SK-N-SH (cell line): Measurements from ENCODE around the gene IQCK. TPM values are rescaled to one million over a fixed set of nuclear protein-coding genes. Genes with fewer than 3 reads are reported as not detected.

Experiments used
- CTCF ChIA-PET: fragments of 300-600, 350-600 bp; formaldehyde crosslinking; extraction: SDS; loops from one replicate; lab custom pipeline; 2021; lab: Yijun Ruan, JAX
- POLR2A ChIA-PET: fragments of 350-600 bp; sonication (Branson Sonifier 250); formaldehyde crosslinking; extraction: SDS; loops from one replicate; lab custom pipeline; 2020; ENCODE audit warnings: antibody characterized with exemption, inconsistent platforms; lab: Yijun Ruan, JAX
- DNase-seq: peaks from one replicate; pipeline ENCODE4 v3.0.0; 2012
- H2AFZ ChIP-seq: fragments of 200-600 bp; sonication (generic); 2 replicates; pipeline ENCODE4 v1.8.1; 2016; ENCODE audit warnings: antibody characterized with exemption, mild to moderate bottlenecking, low read depth
- H3F3A ChIP-seq: fragments of 200-600 bp; sonication (generic); replicated peaks from 2 replicates; pipeline ENCODE3; 2016; ENCODE audit warnings: antibody characterized with exemption, mild to moderate bottlenecking; ENCODE audit not compliant: insufficient read depth
- H3K27ac ChIP-seq, 2 experiments: fragments of 200-500 bp in 1 of 2; fragments of 200-600 bp in 1 of 2; sonication (Bioruptor generic) in 1 of 2; sonication (generic), shearing (Covaris generic) in 1 of 2; 2 replicates each; pipeline versions ENCODE4 v1.5.1 to v1.6.1; 2014 to 2016; ENCODE audit warnings: low read depth in 2 of 2, inconsistent platforms in 1 of 2, low read length in 1 of 2, mild to moderate bottlenecking in 1 of 2, mixed read lengths in 1 of 2
- H3K27me3 ChIP-seq: fragments of 200-600 bp; sonication (generic), shearing (Covaris generic); 2 replicates; pipeline ENCODE4 v1.6.1; 2016; ENCODE audit warnings: mixed run types; ENCODE audit not compliant: insufficient read depth
- H3K36me3 ChIP-seq, 2 experiments: fragments of 200-500 bp in 1 of 2; fragments of 200-600 bp in 1 of 2; sonication (Bioruptor generic) in 1 of 2; sonication (generic) in 1 of 2; replicated peaks in 1 of 2; 2 replicates each; pipeline versions ENCODE3 to v1.5.1; 2014 to 2016; ENCODE audit warnings: low read length in 1 of 2, mild to moderate bottlenecking in 1 of 2; ENCODE audit not compliant: insufficient read depth in 2 of 2, control insufficient read depth in 1 of 2
- H3K4me1 ChIP-seq, 2 experiments: fragments of 200-500 bp in 1 of 2; fragments of 200-600 bp in 1 of 2; sonication (Bioruptor generic) in 1 of 2; sonication (generic), shearing (Covaris generic) in 1 of 2; 2 replicates each; pipeline versions ENCODE4 v1.5.1 to v1.6.1; 2014 to 2016; ENCODE audit warnings: low read depth in 1 of 2, low read length in 1 of 2, mixed run types in 1 of 2; ENCODE audit not compliant: insufficient read depth in 2 of 2, control insufficient read depth in 1 of 2
- H3K4me2 ChIP-seq: fragments of 200-600 bp; sonication (generic), shearing (Covaris generic); 2 replicates; pipeline ENCODE4 v1.6.1; 2017; ENCODE audit warnings: mixed run types
- H3K4me3 ChIP-seq, 2 experiments: fragments of 200-500 bp in 1 of 2; fragments of 200-600 bp in 1 of 2; sonication (Bioruptor generic) in 1 of 2; sonication (generic), shearing (Covaris generic) in 1 of 2; 2 replicates each; pipeline versions ENCODE4 v1.5.1 to v1.8.1; 2014 to 2016; ENCODE audit warnings: low read depth in 2 of 2, inconsistent platforms in 1 of 2, low read length in 1 of 2, mild to moderate bottlenecking in 1 of 2, mixed read lengths in 1 of 2, moderate library complexity in 1 of 2
- H3K79me2 ChIP-seq: fragments of 200-600 bp; sonication (generic); 2 replicates; pipeline ENCODE4 v1.8.1; 2017; ENCODE audit warnings: mild to moderate bottlenecking; ENCODE audit not compliant: insufficient read depth
- H3K9ac ChIP-seq: fragments of 200-600 bp; sonication (generic); 2 replicates; pipeline ENCODE4 v1.6.1; 2017; ENCODE audit warnings: mixed run types
- H3K9me2 ChIP-seq: fragments of 200-600 bp; sonication (generic); 2 replicates; pipeline ENCODE4 v1.6.1; 2017; ENCODE audit warnings: mixed run types
- H3K9me3 ChIP-seq: fragments of 200-600 bp; sonication (generic); 2 replicates; pipeline ENCODE4 v1.6.1; 2017; ENCODE audit warnings: mixed run types, mild to moderate bottlenecking, moderate library complexity
- H4K20me1 ChIP-seq: fragments of 200-600 bp; sonication (generic); 2 replicates; pipeline ENCODE4 v1.6.1; 2017; ENCODE audit warnings: mild to moderate bottlenecking, mixed run types; ENCODE audit not compliant: insufficient read depth
- CHD2 ChIP-seq: fragments of 150-350 bp; IDR thresholded peaks from 2 replicates; pipeline ENCODE4 v1.6.1; 2018; ENCODE audit warnings: low read length; ENCODE audit not compliant: partially characterized antibody
- EZH2phosphoT487 ChIP-seq: fragments of 200-600 bp; sonication (generic); IDR thresholded peaks from 2 replicates; pipeline ENCODE4 v1.6.1; 2017; ENCODE audit warnings: low read depth, mixed run types, mild to moderate bottlenecking, antibody characterized with exemption, moderate library complexity, borderline replicate concordance
- FOXM1 ChIP-seq: IDR thresholded peaks from 2 replicates; pipeline ENCODE4 v1.4.0; 2012; ENCODE audit warnings: low read depth, mild to moderate bottlenecking
- JUND ChIP-seq: IDR thresholded peaks from 2 replicates; pipeline ENCODE4 v1.4.0; 2012
- MAX ChIP-seq: IDR thresholded peaks from 2 replicates; pipeline ENCODE4 v1.4.0; 2012; ENCODE audit warnings: low read depth
- MEF2A ChIP-seq: IDR thresholded peaks from 2 replicates; pipeline ENCODE4 v1.4.0; 2012; ENCODE audit warnings: low read depth, borderline replicate concordance
- NFIC ChIP-seq: IDR thresholded peaks from 2 replicates; pipeline ENCODE4 v1.4.0; 2012; ENCODE audit warnings: borderline replicate concordance
- NRF1 ChIP-seq: IDR thresholded peaks from 2 replicates; pipeline ENCODE4 v1.6.1; 2012; ENCODE audit warnings: low read depth, mild to moderate bottlenecking, low read length
- PBX3 ChIP-seq: IDR thresholded peaks from 2 replicates; pipeline ENCODE4; 2012
- POLR2AphosphoS5 ChIP-seq: IDR thresholded peaks from 2 replicates; pipeline ENCODE4 v1.6.1; 2012; ENCODE audit warnings: low read depth, low read length
- RAD21 ChIP-seq: IDR thresholded peaks from 2 replicates; pipeline ENCODE4 v1.6.1; 2012; ENCODE audit warnings: mild to moderate bottlenecking, low read length
- RCOR1 ChIP-seq: fragments of 150-350 bp; IDR thresholded peaks from 2 replicates; pipeline ENCODE4 v1.6.1; 2017; ENCODE audit warnings: antibody characterized with exemption, low read length
- REST ChIP-seq: IDR thresholded peaks from 2 replicates; pipeline ENCODE4 v1.6.1; 2012; ENCODE audit warnings: mild to moderate bottlenecking, low read depth, low read length, moderate library complexity
- RFX5 ChIP-seq: IDR thresholded peaks from 2 replicates; pipeline ENCODE4 v1.6.1; 2012; ENCODE audit warnings: mild to moderate bottlenecking, improper control_type of control experiment, low read length
- RXRA ChIP-seq: IDR thresholded peaks from 2 replicates; pipeline ENCODE4 v1.4.0; 2012; ENCODE audit warnings: low read depth, mild to moderate bottlenecking, borderline replicate concordance
- SIN3A ChIP-seq: IDR thresholded peaks from 2 replicates; pipeline ENCODE4 v1.6.1; 2012; ENCODE audit warnings: low read depth, mild to moderate bottlenecking, low read length, moderate library complexity, borderline replicate concordance
- TCF12 ChIP-seq: IDR thresholded peaks from 2 replicates; pipeline ENCODE4 v1.4.0; 2012
- TEAD4 ChIP-seq: IDR thresholded peaks from 2 replicates; pipeline ENCODE4 v1.4.0; 2012; ENCODE audit warnings: mild to moderate bottlenecking, borderline replicate concordance; ENCODE audit not compliant: insufficient read depth
- USF1 ChIP-seq: IDR thresholded peaks from 2 replicates; pipeline ENCODE4 v1.4.0; 2012; ENCODE audit warnings: low read depth, borderline replicate concordance
- USF2 ChIP-seq: fragments of 150-350 bp; IDR thresholded peaks from 2 replicates; pipeline ENCODE4 v1.6.1; 2017; ENCODE audit warnings: antibody characterized with exemption, low read length, low read depth, borderline replicate concordance
- YY1 ChIP-seq: IDR thresholded peaks from 2 replicates; pipeline ENCODE4 v1.4.0; 2012; ENCODE audit warnings: low read depth, mild to moderate bottlenecking
- WGBS: methylation state at CpG from one replicate; pipeline ENCODE4 v1.1.6; 2017; ENCODE audit warnings: low lambda C conversion rate; 5-methylcytosine and 5-hydroxymethylcytosine counted together
- polyA plus RNA-seq, 3 experiments: library from polyadenylated mRNA; depleted of rRNA; stranded (reverse); fragments of >200 nt; gene quantifications; 2 replicates each; pipeline ENCODE4 v1.2.3, GENCODE V29; 2012

IQCK gene
- polyA plus RNA-seq, 1 of the 3 experiments (the other 2 are of a cell fraction): 7.3 TPM

- POLR2A ChIA-PET: no interaction called here
- Histone ChIP-seq H3K9ac (no peak overlapping the region), H3K36me3 (no peaks in the 10 kb centered on the region), H3K4me3 (no peak overlapping the region), H3K79me2 (no peaks in the 10 kb centered on the region), H4K20me1 (no peaks in the 10 kb centered on the region), H3F3A (peaks cover 3% of the 10 kb centered on the region), H3K9me2 (no peaks in the 10 kb centered on the region), H3K4me1 (no peaks in the 10 kb centered on the region), H2AFZ (no peak overlapping the region), H3K9me3 (no peaks in the 10 kb centered on the region), H3K27me3 (no peaks in the 10 kb centered on the region), H3K4me2 (no peak overlapping the region), H3K27ac (no peak overlapping the region)
- TF ChIP-seq CHD2: no peak
- no peak for TF ChIP-seq FOXM1
- no peak for TF ChIP-seq SIN3A
- no peak for TF ChIP-seq EZH2phosphoT487
- no peak for TF ChIP-seq RAD21
- TF ChIP-seq MEF2A: no peak
- TF ChIP-seq PBX3: no peak
- TF ChIP-seq MAX: no peak
- no peak for TF ChIP-seq NRF1
- no peak for TF ChIP-seq YY1
- TF ChIP-seq RCOR1: no peak
- no peak for TF ChIP-seq RFX5
- TF ChIP-seq TCF12: no peak
- TF ChIP-seq RXRA: no peak
- TF ChIP-seq USF1: no peak
- no peak for TF ChIP-seq USF2
- no peak for TF ChIP-seq TEAD4
- no peak for TF ChIP-seq NFIC
- CTCF ChIA-PET: no interaction called here
- no peak for DNase-seq
- 96% methylated on average over 7 of the region's 13 CpGs for WGBS
Measured at GRCh38 chr16:19767497-19767896, 49.4 kb downstream of the IQCK start.

GRCh38 chr16:19769239-19769638 is 51.2 kb downstream of the IQCK start:
- Histone ChIP-seq H3K79me2 (no peaks in the 10 kb centered on the region), H2AFZ (no peak overlapping the region), H3K4me3 (no peak overlapping the region), H3K4me2 (no peak overlapping the region), H3K27me3 (no peaks in the 10 kb centered on the region), H3K4me1 (no peaks in the 10 kb centered on the region), H4K20me1 (no peaks in the 10 kb centered on the region), H3F3A (no peaks in the 10 kb centered on the region), H3K9me2 (no peaks in the 10 kb centered on the region), H3K36me3 (no peaks in the 10 kb centered on the region), H3K9ac (no peak overlapping the region), H3K9me3 (no peaks in the 10 kb centered on the region), H3K27ac (no peak overlapping the region)
- CTCF ChIA-PET: no interaction called here
- TF ChIP-seq EZH2phosphoT487 (no peak), RFX5 (no peak), RXRA (no peak), MEF2A (no peak), REST (no peak), NRF1 (no peak), USF2 (no peak), SIN3A (no peak), RCOR1 (no peak), JUND (no peak), CHD2 (no peak), TEAD4 (no peak), POLR2AphosphoS5 (no peak)
- POLR2A ChIA-PET: no interaction called here
- DNase-seq: no peak
- WGBS: 90% methylated on average over 4 of the region's 4 CpGs
